ENCODE data around the gene TMPRSS4.
"Not testable (repeated sequence)": the region's sequence is repeated elsewhere in the genome, so short reads cannot be mapped to it uniquely, and the experiment has no call there.

TMPRSS4 gene

GRCh38 chr11:118060081-118060661 is 16.7 kb upstream of the TMPRSS4 start:
- Histone ChIP-seq H3K36me3 (replicated peaks; ENCODE audit: low read depth, low read length) (no peaks in the 10 kb centered on the region), H4K20me1 (ENCODE audit: insufficient read depth, low read length) (no peaks in the 10 kb centered on the region), H3K4me2 (ENCODE audit: low read length) (no peak overlapping the region), H3K4me3 (ENCODE audit: low read length) (no peak overlapping the region), H3K79me2 (ENCODE audit: low read length) (no peaks in the 10 kb centered on the region), H3K27me3 (ENCODE audit: low read depth, low read length) (no peaks in the 10 kb centered on the region), H3K9me3 (ENCODE audit: insufficient read depth, low read length) (no peaks in the 10 kb centered on the region), H3K4me1 (ENCODE audit: low read length) (peaks cover 28% of the 10 kb centered on the region), H2AFZ (ENCODE audit: low read depth, low read length) (no peak overlapping the region), H3K9ac (ENCODE audit: low read length) (no peak overlapping the region), H3K27ac (ENCODE audit: low read length) (no peak overlapping the region)
- no peak for TF ChIP-seq EZH2phosphoT487 (IDR thresholded peaks at IDR 0.05; ENCODE audit: low read depth)
- TF ChIP-seq, protein P1, sequence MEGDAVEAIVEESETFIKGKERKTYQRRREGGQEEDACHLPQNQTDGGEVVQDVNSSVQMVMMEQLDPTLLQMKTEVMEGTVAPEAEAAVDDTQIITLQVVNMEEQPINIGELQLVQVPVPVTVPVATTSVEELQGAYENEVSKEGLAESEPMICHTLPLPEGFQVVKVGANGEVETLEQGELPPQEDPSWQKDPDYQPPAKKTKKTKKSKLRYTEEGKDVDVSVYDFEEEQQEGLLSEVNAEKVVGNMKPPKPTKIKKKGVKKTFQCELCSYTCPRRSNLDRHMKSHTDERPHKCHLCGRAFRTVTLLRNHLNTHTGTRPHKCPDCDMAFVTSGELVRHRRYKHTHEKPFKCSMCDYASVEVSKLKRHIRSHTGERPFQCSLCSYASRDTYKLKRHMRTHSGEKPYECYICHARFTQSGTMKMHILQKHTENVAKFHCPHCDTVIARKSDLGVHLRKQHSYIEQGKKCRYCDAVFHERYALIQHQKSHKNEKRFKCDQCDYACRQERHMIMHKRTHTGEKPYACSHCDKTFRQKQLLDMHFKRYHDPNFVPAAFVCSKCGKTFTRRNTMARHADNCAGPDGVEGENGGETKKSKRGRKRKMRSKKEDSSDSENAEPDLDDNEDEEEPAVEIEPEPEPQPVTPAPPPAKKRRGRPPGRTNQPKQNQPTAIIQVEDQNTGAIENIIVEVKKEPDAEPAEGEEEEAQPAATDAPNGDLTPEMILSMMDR (IDR thresholded peaks at IDR 0.05; ENCODE audit: low read depth, low read length): no peak

GRCh38 chr11:118060869-118061268 is 16.0 kb upstream of the TMPRSS4 start:
- no peaks in the 10 kb centered on the region for H3K36me3 ChIP-seq (replicated peaks; ENCODE audit: low read depth, low read length)
- no peak overlapping the region for H3K27ac ChIP-seq (ENCODE audit: low read length)
- no peak overlapping the region for H2AFZ ChIP-seq (ENCODE audit: low read depth, low read length)
- H3K79me2 ChIP-seq (ENCODE audit: low read length): no peaks in the 10 kb centered on the region
- no peak overlapping the region for H3K4me2 ChIP-seq (ENCODE audit: low read length)
- TF ChIP-seq, protein P1 (IDR thresholded peaks at IDR 0.05; ENCODE audit: low read depth, low read length): no peak
- TF ChIP-seq EZH2phosphoT487 (IDR thresholded peaks at IDR 0.05; ENCODE audit: low read depth): no peak
- H3K4me1 ChIP-seq (ENCODE audit: low read length): peaks cover 28% of the 10 kb centered on the region
- H3K27me3 ChIP-seq (ENCODE audit: low read depth, low read length): no peaks in the 10 kb centered on the region
- no peak overlapping the region for H3K4me3 ChIP-seq (ENCODE audit: low read length)
- H3K9me3 ChIP-seq (ENCODE audit: insufficient read depth, low read length): no peaks in the 10 kb centered on the region
- no peaks in the 10 kb centered on the region for H4K20me1 ChIP-seq (ENCODE audit: insufficient read depth, low read length)
- no peak overlapping the region for H3K9ac ChIP-seq (ENCODE audit: low read length)

DNA sequence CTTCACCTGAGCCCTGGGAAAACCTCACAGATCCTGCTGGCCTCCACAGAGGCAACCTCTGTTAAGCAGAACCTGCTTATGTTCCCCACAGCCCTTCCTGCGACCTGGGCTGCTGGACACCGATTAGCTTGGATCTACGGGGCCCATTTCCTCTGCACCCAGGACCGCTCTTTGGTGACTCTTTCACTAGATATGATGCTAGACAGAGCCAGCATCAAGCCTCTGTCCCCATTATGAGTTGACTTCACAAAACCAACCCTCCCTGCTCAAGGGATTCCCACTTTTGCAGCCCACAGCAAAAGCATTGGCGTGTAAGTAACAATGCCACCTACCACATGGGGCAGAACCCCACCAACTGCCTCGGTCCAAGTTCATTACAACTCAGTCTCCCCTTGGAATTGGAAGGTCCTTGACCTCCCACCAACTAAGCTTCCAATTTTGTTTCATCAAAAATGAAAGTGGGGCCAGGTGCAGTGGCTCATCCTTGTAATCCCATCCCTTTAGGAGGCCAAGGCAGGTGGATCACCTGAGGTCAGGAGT is 15.2 kb upstream of the TMPRSS4 start:
- Histone ChIP-seq H3K36me3 (replicated peaks; ENCODE audit: low read depth, low read length) (no peaks in the 10 kb centered on the region), H4K20me1 (ENCODE audit: insufficient read depth, low read length) (no peaks in the 10 kb centered on the region), H3K27ac (ENCODE audit: low read length) (no peak overlapping the region), H2AFZ (ENCODE audit: low read depth, low read length) (no peak overlapping the region), H3K27me3 (ENCODE audit: low read depth, low read length) (no peaks in the 10 kb centered on the region), H3K4me1 (ENCODE audit: low read length) (peaks cover 28% of the 10 kb centered on the region), H3K9ac (ENCODE audit: low read length) (no peak overlapping the region), H3K9me3 (ENCODE audit: insufficient read depth, low read length) (no peaks in the 10 kb centered on the region), H3K4me2 (ENCODE audit: low read length) (no peak overlapping the region), H3K79me2 (ENCODE audit: low read length) (no peaks in the 10 kb centered on the region), H3K4me3 (ENCODE audit: low read length) (no peak overlapping the region)
- no peak for TF ChIP-seq EZH2phosphoT487 (IDR thresholded peaks at IDR 0.05; ENCODE audit: low read depth)
- TF ChIP-seq, protein P1 (IDR thresholded peaks at IDR 0.05; ENCODE audit: low read depth, low read length): no peak

DNA sequence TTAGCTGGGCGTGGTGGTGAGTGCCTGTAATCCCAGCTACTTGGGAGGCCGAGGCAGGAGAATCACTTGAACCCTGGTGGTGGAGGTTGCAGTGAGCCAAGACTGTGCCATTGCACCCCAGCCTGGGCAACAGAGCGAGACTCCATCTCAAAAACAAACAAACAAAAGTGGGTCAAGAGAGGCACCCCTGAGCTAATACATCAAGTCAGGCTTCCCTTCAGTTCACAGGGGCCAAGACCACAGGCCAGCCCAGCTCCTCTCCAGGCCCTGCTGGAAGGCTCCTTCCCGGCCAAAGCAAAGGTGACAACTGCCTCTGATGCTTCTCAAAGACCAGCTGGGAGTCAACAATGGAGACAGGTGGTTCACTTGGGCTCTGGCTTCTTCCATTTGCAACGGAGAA is 14.7 kb upstream of the TMPRSS4 start:
- not testable (repeated sequence) for H3K27ac ChIP-seq (ENCODE audit: low read length); H2AFZ ChIP-seq (ENCODE audit: low read depth, low read length); H4K20me1 ChIP-seq (ENCODE audit: insufficient read depth, low read length); H3K36me3 ChIP-seq (replicated peaks; ENCODE audit: low read depth, low read length); H3K9me3 ChIP-seq (ENCODE audit: insufficient read depth, low read length); H3K4me3 ChIP-seq (ENCODE audit: low read length); H3K27me3 ChIP-seq (ENCODE audit: low read depth, low read length); H3K79me2 ChIP-seq (ENCODE audit: low read length); H3K9ac ChIP-seq (ENCODE audit: low read length); H3K4me2 ChIP-seq (ENCODE audit: low read length)
- peaks cover 26% of the 10 kb centered on the region for H3K4me1 ChIP-seq (ENCODE audit: low read length)

GRCh38 chr11:118062631-118063030 is 14.2 kb upstream of the TMPRSS4 start:
- not testable (repeated sequence) for H3K79me2 ChIP-seq (ENCODE audit: low read length); H3K9me3 ChIP-seq (ENCODE audit: insufficient read depth, low read length); H3K27ac ChIP-seq (ENCODE audit: low read length); H2AFZ ChIP-seq (ENCODE audit: low read depth, low read length); H3K4me2 ChIP-seq (ENCODE audit: low read length); H3K36me3 ChIP-seq (replicated peaks; ENCODE audit: low read depth, low read length); H3K9ac ChIP-seq (ENCODE audit: low read length); H3K27me3 ChIP-seq (ENCODE audit: low read depth, low read length); H3K4me3 ChIP-seq (ENCODE audit: low read length); H4K20me1 ChIP-seq (ENCODE audit: insufficient read depth, low read length)
- H3K4me1 ChIP-seq (ENCODE audit: low read length): peaks cover 22% of the 10 kb centered on the region

Data from OCI-LY3 (cell line).